Measurements from ENCODE around the gene SNX33. TPM values are rescaled to one million over a fixed set of nuclear protein-coding genes. Genes with fewer than 3 reads are reported as not detected.

SNX33 gene
- total RNA-seq, 1 donor, result 39.8 TPM

- Histone ChIP-seq H4K20me1 (ENCODE audit: insufficient read depth, low read length) (peaks cover 13% of the 10 kb centered on the region), H3K27ac (ENCODE audit: low read depth, low read length) (peak overlapping the region; percentile 81), H3K79me2 (ENCODE audit: insufficient read depth, low read length) (peaks cover 31% of the 10 kb centered on the region), H3K4me1 (ENCODE audit: insufficient read depth, low read length) (peaks cover 27% of the 10 kb centered on the region), H3K36me3 (ENCODE audit: insufficient read depth, low read length) (no peaks in the 10 kb centered on the region), H3K27me3 (ENCODE audit: insufficient read depth, low read length) (no peaks in the 10 kb centered on the region), H2AFZ (ENCODE audit: low read length) (peak overlapping the region; percentile 94), H3K4me2 (ENCODE audit: insufficient read depth, low read length) (peak overlapping the region; percentile 93), H3K9me3 (ENCODE audit: low read depth, low read length) (no peaks in the 10 kb centered on the region), H3K4me3 (ENCODE audit: insufficient read depth, low read length) (peak overlapping the region; percentile 99)
- TF ChIP-seq, protein P1, sequence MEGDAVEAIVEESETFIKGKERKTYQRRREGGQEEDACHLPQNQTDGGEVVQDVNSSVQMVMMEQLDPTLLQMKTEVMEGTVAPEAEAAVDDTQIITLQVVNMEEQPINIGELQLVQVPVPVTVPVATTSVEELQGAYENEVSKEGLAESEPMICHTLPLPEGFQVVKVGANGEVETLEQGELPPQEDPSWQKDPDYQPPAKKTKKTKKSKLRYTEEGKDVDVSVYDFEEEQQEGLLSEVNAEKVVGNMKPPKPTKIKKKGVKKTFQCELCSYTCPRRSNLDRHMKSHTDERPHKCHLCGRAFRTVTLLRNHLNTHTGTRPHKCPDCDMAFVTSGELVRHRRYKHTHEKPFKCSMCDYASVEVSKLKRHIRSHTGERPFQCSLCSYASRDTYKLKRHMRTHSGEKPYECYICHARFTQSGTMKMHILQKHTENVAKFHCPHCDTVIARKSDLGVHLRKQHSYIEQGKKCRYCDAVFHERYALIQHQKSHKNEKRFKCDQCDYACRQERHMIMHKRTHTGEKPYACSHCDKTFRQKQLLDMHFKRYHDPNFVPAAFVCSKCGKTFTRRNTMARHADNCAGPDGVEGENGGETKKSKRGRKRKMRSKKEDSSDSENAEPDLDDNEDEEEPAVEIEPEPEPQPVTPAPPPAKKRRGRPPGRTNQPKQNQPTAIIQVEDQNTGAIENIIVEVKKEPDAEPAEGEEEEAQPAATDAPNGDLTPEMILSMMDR (IDR thresholded peaks at IDR 0.05; ENCODE audit: extremely low read depth, low read depth, low read length), result peak; percentile 24
- peak; percentile 88 for DNase-seq (ENCODE audit: insufficient read length, low spot score, missing footprints)
Observed at GRCh38 chr15:75640483-75641178, 7.1 kb upstream of the SNX33 start.

GRCh38 chr15:75641179-75641503, 6.6 kb upstream of the SNX33 start:
- Histone ChIP-seq H3K27me3 (ENCODE audit: insufficient read depth, low read length) (no peaks in the 10 kb centered on the region), H3K9me3 (ENCODE audit: low read depth, low read length) (no peaks in the 10 kb centered on the region), H3K36me3 (ENCODE audit: insufficient read depth, low read length) (no peaks in the 10 kb centered on the region), H3K79me2 (ENCODE audit: insufficient read depth, low read length) (peaks cover 28% of the 10 kb centered on the region), H3K4me1 (ENCODE audit: insufficient read depth, low read length) (peaks cover 28% of the 10 kb centered on the region), H4K20me1 (ENCODE audit: insufficient read depth, low read length) (peaks cover 13% of the 10 kb centered on the region), H2AFZ (ENCODE audit: low read length) (peak overlapping the region; percentile 94), H3K27ac (ENCODE audit: low read depth, low read length) (no peak overlapping the region), H3K4me3 (ENCODE audit: insufficient read depth, low read length) (peak overlapping the region; percentile 99), H3K4me2 (ENCODE audit: insufficient read depth, low read length) (peak overlapping the region; percentile 93)
- DNase-seq (ENCODE audit: insufficient read length, low spot score, missing footprints), result no peak
- TF ChIP-seq, protein P1 (IDR thresholded peaks at IDR 0.05; ENCODE audit: extremely low read depth, low read depth, low read length), result peak; percentile 2

DNA sequence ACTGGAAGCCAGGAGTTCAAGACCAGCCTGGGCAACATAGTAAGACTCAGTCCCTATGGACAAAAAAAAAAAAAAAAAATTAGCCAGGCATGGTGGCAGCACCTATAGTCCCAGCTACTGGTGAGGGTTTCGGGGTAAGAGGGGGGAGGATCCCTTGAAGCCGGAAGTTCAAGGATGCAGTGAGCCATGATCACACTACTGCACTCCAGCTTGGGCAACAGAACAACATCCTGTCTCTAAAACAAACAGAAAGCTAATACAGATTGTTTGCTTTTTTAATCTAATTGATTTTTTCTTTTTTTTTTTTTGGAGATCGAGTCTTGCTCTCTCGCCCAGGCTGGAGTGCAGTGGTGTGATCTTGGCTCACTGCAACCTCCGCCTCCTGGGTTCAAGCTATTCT, 6.1 kb upstream of the SNX33 start:
- DNase-seq (ENCODE audit: insufficient read length, low spot score, missing footprints), result no peak

DNA sequence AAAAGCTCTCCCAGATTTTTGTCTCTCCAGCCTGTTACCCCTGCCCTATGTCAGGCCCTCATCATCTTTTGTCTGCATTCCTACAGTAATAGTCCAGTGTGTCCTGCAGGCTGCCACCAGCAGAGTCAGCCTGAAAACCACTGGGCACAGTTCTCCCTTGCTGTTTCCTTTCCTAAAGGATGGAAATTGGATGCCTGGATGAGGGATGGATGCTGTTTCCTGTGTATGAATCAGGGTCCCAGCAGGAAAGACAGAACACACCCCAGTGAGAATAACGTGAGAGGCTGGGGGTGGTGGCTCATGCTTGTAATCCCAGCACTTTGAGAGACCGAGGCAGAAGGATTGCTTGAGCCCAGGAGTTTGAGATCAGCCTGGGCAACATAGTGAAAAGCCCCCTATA, 3.3 kb upstream of the SNX33 start:
- H3K4me1 ChIP-seq (ENCODE audit: insufficient read depth, low read length), result peaks cover 25% of the 10 kb centered on the region
- TF ChIP-seq, protein P1 (IDR thresholded peaks at IDR 0.05; ENCODE audit: extremely low read depth, low read depth, low read length), result no peak
- DNase-seq (ENCODE audit: insufficient read length, low spot score, missing footprints), result peak; percentile 67
- no peak overlapping the region for H2AFZ ChIP-seq (ENCODE audit: low read length)
- peaks cover 11% of the 10 kb centered on the region for H4K20me1 ChIP-seq (ENCODE audit: insufficient read depth, low read length)
- peaks cover 33% of the 10 kb centered on the region for H3K79me2 ChIP-seq (ENCODE audit: insufficient read depth, low read length)
- no peak overlapping the region for H3K4me2 ChIP-seq (ENCODE audit: insufficient read depth, low read length)
- no peaks in the 10 kb centered on the region for H3K27me3 ChIP-seq (ENCODE audit: insufficient read depth, low read length)
- H3K4me3 ChIP-seq (ENCODE audit: insufficient read depth, low read length), result no peak overlapping the region
- H3K27ac ChIP-seq (ENCODE audit: low read depth, low read length), result no peak overlapping the region
- peaks cover under 1% of the 10 kb centered on the region for H3K36me3 ChIP-seq (ENCODE audit: insufficient read depth, low read length)
- no peaks in the 10 kb centered on the region for H3K9me3 ChIP-seq (ENCODE audit: low read depth, low read length)

More for the DNA sequence above, 6.1 kb upstream of the SNX33 start:
- Histone ChIP-seq H3K27me3 (ENCODE audit: insufficient read depth, low read length) (no peaks in the 10 kb centered on the region), H3K4me3 (ENCODE audit: insufficient read depth, low read length) (no peak overlapping the region), H3K36me3 (ENCODE audit: insufficient read depth, low read length) (no peaks in the 10 kb centered on the region), H3K4me1 (ENCODE audit: insufficient read depth, low read length) (peaks cover 32% of the 10 kb centered on the region), H3K79me2 (ENCODE audit: insufficient read depth, low read length) (peaks cover 32% of the 10 kb centered on the region), H3K4me2 (ENCODE audit: insufficient read depth, low read length) (no peak overlapping the region), H4K20me1 (ENCODE audit: insufficient read depth, low read length) (peaks cover 13% of the 10 kb centered on the region), H2AFZ (ENCODE audit: low read length) (no peak overlapping the region), H3K9me3 (ENCODE audit: low read depth, low read length) (no peaks in the 10 kb centered on the region), H3K27ac (ENCODE audit: low read depth, low read length) (no peak overlapping the region)
- TF ChIP-seq, protein P1 (IDR thresholded peaks at IDR 0.05; ENCODE audit: extremely low read depth, low read depth, low read length), result no peak

All from osteoblast (primary cell).